IPS-NIHi7 (cell line): ENCODE measurements around the gene RTL1.
A peak's percentile ranks its signal among the peaks of the same experiment; 100 is the strongest.

Experiments
- DNase-seq: peaks from one replicate; pipeline ENCODE4 v3.0.0; 2012; ENCODE audit warnings: mixed read lengths; ENCODE audit errors: extremely low spot score

Gene RTL1

GRCh38 chr14:100903672-100904185 is at the start of gene RTL1:
Gene RTL1 (minus strand): TSS chr14:100903722. CDS start chr14:100884788, 18,934 bp downstream.
- no peak for DNase-seq

- DNase-seq: no peak
Measured at GRCh38 chr14:100950024-100950423, 46.5 kb upstream of the RTL1 start.

- no peak for DNase-seq
Measured at GRCh38 chr14:100944052-100944451, 40.5 kb upstream of the RTL1 start.

- no peak for DNase-seq
Measured at GRCh38 chr14:100930270-100930669, 26.7 kb upstream of the RTL1 start.

- no peak for DNase-seq
Measured at GRCh38 chr14:100915560-100915959, 12.0 kb upstream of the RTL1 start.

- no peak for DNase-seq
Measured at GRCh38 chr14:100914597-100915021, 11.1 kb upstream of the RTL1 start.

GRCh38 chr14:100911665-100912316 is 8.3 kb upstream of the RTL1 start:
- no peak for DNase-seq

GRCh38 chr14:100910888-100911664 is 7.6 kb upstream of the RTL1 start:
- DNase-seq: no peak

GRCh38 chr14:100909439-100909838 is 5.9 kb upstream of the RTL1 start:
- DNase-seq: no peak

- no peak for DNase-seq
Measured at GRCh38 chr14:100907240-100907639, 3.7 kb upstream of the RTL1 start.

- peak; percentile 79 for DNase-seq
Measured at GRCh38 chr14:100906420-100906819, 2.9 kb upstream of the RTL1 start.

GRCh38 chr14:100905166-100905565 is 1.6 kb upstream of the RTL1 start:
- peak; percentile 7 for DNase-seq

GRCh38 chr14:100904307-100905087 is 975 bp upstream of the RTL1 start:
- DNase-seq: peak; percentile 69

GRCh38 chr14:100903134-100903468 is 421 bp downstream of the RTL1 start:
- no peak for DNase-seq

GRCh38 chr14:100902295-100903133 is 1.0 kb downstream of the RTL1 start:
- DNase-seq: peak; percentile 71

- no peak for DNase-seq
Measured at GRCh38 chr14:100901391-100902183, 1.9 kb downstream of the RTL1 start.

GRCh38 chr14:100900837-100901390 is 2.6 kb downstream of the RTL1 start:
- peak; percentile 71 for DNase-seq

- DNase-seq: peak; percentile 55
Measured at GRCh38 chr14:100899884-100900771, 3.4 kb downstream of the RTL1 start.
